Stomach (tissue), 4 donors: Measurements from ENCODE around the gene RIF1.

Source experiments
- CTCF ChIP-seq, 7 experiments: fragments of 450-650 bp in 4 of 7; fragments of 200-600 bp in 3 of 7; sonication (generic) in 3 of 7; IDR thresholded peaks; one replicate each; pipeline ENCODE4 v1.5.1; 2016 to 2019; ENCODE audit warnings: antibody characterized with exemption in 7 of 7, control low read depth in 2 of 7, mild to moderate bottlenecking in 1 of 7
- EP300 ChIP-seq: sonication (generic); formaldehyde crosslinking; IDR thresholded peaks from one replicate; pipeline ENCODE4 v1.6.1; 2017; ENCODE audit warnings: antibody characterized with exemption
- POLR2A ChIP-seq, 4 donors: fragments of 450-650 bp; IDR thresholded peaks; one replicate each; pipeline ENCODE4 v1.6.1; 2016; ENCODE audit warnings: antibody characterized with exemption in 4 of 4, control low read depth in 2 of 4, mild to moderate bottlenecking in 1 of 4, moderate library complexity in 1 of 4
- POLR2AphosphoS5 ChIP-seq, 3 donors: sonication (generic); formaldehyde crosslinking; IDR thresholded peaks; one replicate each; pipeline ENCODE4 v1.6.1; 2016; ENCODE audit warnings: antibody characterized with exemption in 3 of 3

GRCh38 chr2:151459358-151459757 lies 49.7 kb downstream of the RIF1 start:
- no peak for TF ChIP-seq POLR2A (IDR thresholded peaks at IDR 0.05)
- TF ChIP-seq CTCF (IDR thresholded peaks at IDR 0.05): no peak
- no peak for TF ChIP-seq POLR2AphosphoS5 (IDR thresholded peaks at IDR 0.05)
- no peak for TF ChIP-seq EP300
